ENCODE data around the gene WDR45B.

WDR45B gene

DNA sequence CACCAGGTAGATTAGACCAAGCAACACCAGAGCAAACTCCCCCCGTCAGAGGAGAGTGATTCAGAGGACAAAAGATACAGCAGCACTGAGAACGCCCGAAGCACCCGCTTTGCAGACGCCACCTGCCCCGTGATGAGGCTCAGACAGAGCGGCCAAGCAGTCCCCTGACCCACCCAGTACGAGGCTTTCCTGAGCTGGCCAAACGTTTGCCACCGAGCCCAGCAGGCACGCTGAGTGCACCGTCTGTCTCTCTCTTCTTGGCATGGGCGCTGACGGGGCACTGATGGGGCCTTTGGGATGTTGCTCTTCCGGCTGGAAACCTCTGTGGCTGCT, 19.4 kb upstream of the WDR45B start:
- no peak for DNase-seq

GRCh38 chr17:82666931-82667667, 18.9 kb upstream of the WDR45B start:
- Histone ChIP-seq H3K36me3 (no peaks in the 10 kb centered on the region; the same call in 1 of the 2 replicates), H3K27ac (no peak overlapping the region), H3K4me3 (ENCODE audit: low read depth, low read length) (no peak overlapping the region), H3K9me3 (ENCODE audit: severe bottlenecking) (no peaks in the 10 kb centered on the region), H3K27me3 (ENCODE audit: insufficient read depth, low read depth, severe bottlenecking) (no peaks in the 10 kb centered on the region)
- TF ChIP-seq, protein P1, sequence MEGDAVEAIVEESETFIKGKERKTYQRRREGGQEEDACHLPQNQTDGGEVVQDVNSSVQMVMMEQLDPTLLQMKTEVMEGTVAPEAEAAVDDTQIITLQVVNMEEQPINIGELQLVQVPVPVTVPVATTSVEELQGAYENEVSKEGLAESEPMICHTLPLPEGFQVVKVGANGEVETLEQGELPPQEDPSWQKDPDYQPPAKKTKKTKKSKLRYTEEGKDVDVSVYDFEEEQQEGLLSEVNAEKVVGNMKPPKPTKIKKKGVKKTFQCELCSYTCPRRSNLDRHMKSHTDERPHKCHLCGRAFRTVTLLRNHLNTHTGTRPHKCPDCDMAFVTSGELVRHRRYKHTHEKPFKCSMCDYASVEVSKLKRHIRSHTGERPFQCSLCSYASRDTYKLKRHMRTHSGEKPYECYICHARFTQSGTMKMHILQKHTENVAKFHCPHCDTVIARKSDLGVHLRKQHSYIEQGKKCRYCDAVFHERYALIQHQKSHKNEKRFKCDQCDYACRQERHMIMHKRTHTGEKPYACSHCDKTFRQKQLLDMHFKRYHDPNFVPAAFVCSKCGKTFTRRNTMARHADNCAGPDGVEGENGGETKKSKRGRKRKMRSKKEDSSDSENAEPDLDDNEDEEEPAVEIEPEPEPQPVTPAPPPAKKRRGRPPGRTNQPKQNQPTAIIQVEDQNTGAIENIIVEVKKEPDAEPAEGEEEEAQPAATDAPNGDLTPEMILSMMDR (IDR thresholded peaks at IDR 0.05; ENCODE audit: low read depth, low read length): no peak
- no peak for DNase-seq

More for the DNA sequence above, 19.4 kb upstream of the WDR45B start:
- Histone ChIP-seq H3K9me3 (ENCODE audit: severe bottlenecking) (no peaks in the 10 kb centered on the region), H3K36me3 (no peaks in the 10 kb centered on the region; the same call in 1 of the 2 replicates), H3K4me3 (ENCODE audit: low read depth, low read length) (no peak overlapping the region), H3K27me3 (ENCODE audit: insufficient read depth, low read depth, severe bottlenecking) (no peaks in the 10 kb centered on the region), H3K27ac (no peak overlapping the region)
- TF ChIP-seq, protein P1 (IDR thresholded peaks at IDR 0.05; ENCODE audit: low read depth, low read length): no peak

- Histone ChIP-seq H3K9me3 (ENCODE audit: severe bottlenecking) (peaks cover 2% of the 10 kb centered on the region), H3K27me3 (ENCODE audit: insufficient read depth, low read depth, severe bottlenecking) (no peaks in the 10 kb centered on the region), H3K4me3 (ENCODE audit: low read depth, low read length) (no peak overlapping the region), H3K27ac (no peak overlapping the region), H3K36me3 (peaks cover 6% of the 10 kb centered on the region)
- DNase-seq: no peak
- TF ChIP-seq, protein P1 (IDR thresholded peaks at IDR 0.05; ENCODE audit: low read depth, low read length): no peak
Observed at GRCh38 chr17:82665891-82666290, 17.6 kb upstream of the WDR45B start.

DNA sequence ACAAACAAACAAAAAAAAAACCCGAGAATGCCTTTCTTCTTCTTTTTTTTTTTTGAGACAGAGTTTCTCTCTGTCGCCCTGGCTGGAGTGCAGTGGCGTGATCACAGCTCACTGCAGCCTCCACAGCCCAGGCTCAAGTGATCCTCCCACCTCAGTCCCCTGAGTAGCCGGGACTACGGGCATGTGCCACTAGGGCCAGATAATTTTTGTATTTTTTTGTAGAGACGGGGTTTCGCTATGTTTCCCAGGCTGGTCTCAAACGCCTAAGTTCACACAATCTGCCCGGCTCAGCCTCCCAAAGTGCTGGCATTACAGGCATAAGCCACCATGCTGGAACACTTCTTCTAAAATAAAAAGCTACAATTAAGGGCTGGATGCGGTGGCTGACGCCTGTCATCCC, 17.0 kb upstream of the WDR45B start:
- Histone ChIP-seq H3K9me3 (ENCODE audit: severe bottlenecking) (peaks cover 9% of the 10 kb centered on the region), H3K27ac (no peak overlapping the region), H3K36me3 (peaks cover 11% of the 10 kb centered on the region), H3K4me3 (ENCODE audit: low read depth, low read length) (no peak overlapping the region), H3K27me3 (ENCODE audit: insufficient read depth, low read depth, severe bottlenecking) (no peaks in the 10 kb centered on the region)
- TF ChIP-seq, protein P1 (IDR thresholded peaks at IDR 0.05; ENCODE audit: low read depth, low read length): no peak
- DNase-seq: no peak

GRCh38 chr17:82664701-82665182, 16.5 kb upstream of the WDR45B start:
- H3K27ac ChIP-seq: no peak overlapping the region
- H3K9me3 ChIP-seq (ENCODE audit: severe bottlenecking): peaks cover 9% of the 10 kb centered on the region
- DNase-seq: no peak
- no peaks in the 10 kb centered on the region for H3K27me3 ChIP-seq (ENCODE audit: insufficient read depth, low read depth, severe bottlenecking)
- TF ChIP-seq, protein P1 (IDR thresholded peaks at IDR 0.05; ENCODE audit: low read depth, low read length): no peak
- H3K36me3 ChIP-seq: peaks cover 11% of the 10 kb centered on the region
- no peak overlapping the region for H3K4me3 ChIP-seq (ENCODE audit: low read depth, low read length)

DNA sequence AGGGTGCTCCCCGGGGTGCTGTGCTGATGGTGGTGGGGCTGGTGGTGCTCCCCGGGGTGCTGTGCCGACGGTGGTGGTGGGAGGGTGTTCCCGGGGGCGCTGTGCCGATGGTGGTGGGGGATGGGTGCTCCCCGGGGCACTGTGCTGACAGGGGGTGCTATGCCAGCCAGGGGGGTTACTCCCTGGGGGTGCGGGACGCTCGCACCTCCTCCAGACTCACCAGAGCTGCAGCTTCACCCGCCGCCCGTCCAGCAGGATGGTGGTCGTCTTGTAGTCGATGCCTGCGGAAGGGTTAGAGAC, 16.0 kb upstream of the WDR45B start:
- Histone ChIP-seq H3K9me3 (ENCODE audit: severe bottlenecking) (peaks cover 9% of the 10 kb centered on the region), H3K27ac (no peak overlapping the region), H3K27me3 (ENCODE audit: insufficient read depth, low read depth, severe bottlenecking) (no peaks in the 10 kb centered on the region), H3K36me3 (peaks cover 11% of the 10 kb centered on the region), H3K4me3 (ENCODE audit: low read depth, low read length) (no peak overlapping the region)
- TF ChIP-seq, protein P1 (IDR thresholded peaks at IDR 0.05; ENCODE audit: low read depth, low read length): no peak
- DNase-seq: no peak
